SJSA1 (cell line): ENCODE measurements around the gene PPP1R1B. TPM values are rescaled to one million over a fixed set of nuclear protein-coding genes. Genes with fewer than 3 reads are reported as not detected.
"Not testable (repeated sequence)": the region's sequence is repeated elsewhere in the genome, so short reads cannot be mapped to it uniquely, and the experiment has no call there.

Source experiments
- DNase-seq, 2 experiments: peaks; one replicate each; pipeline ENCODE4 v3.0.0-alpha.2; 2015 to 2020; ENCODE audit warnings: low spot score in 2 of 2, low read depth in 1 of 2
- H3K27ac ChIP-seq: fragments of 250-450 bp; sonication (Bioruptor Pico); 2 replicates; pipeline ENCODE4 v1.5.1; 2020; ENCODE audit warnings: mild to moderate bottlenecking, moderate library complexity
- H3K27me3 ChIP-seq: fragments of 250-450 bp; sonication (Bioruptor Pico); replicated peaks from 2 replicates; pipeline ENCODE4 v1.5.1; 2020; ENCODE audit warnings: mild to moderate bottlenecking, moderate library complexity
- H3K36me3 ChIP-seq: fragments of 250-450 bp; sonication (Bioruptor Pico); 2 replicates; pipeline ENCODE4 v1.5.1; 2020; ENCODE audit warnings: mild to moderate bottlenecking
- H3K4me1 ChIP-seq: fragments of 250-450 bp; sonication (Bioruptor Pico); replicated peaks from 2 replicates; pipeline ENCODE4 v1.6.1; 2021; ENCODE audit warnings: mild to moderate bottlenecking
- H3K4me3 ChIP-seq: fragments of 250-450 bp; sonication (Bioruptor Pico); 2 replicates; pipeline ENCODE4 v1.5.1; 2020; ENCODE audit warnings: mild to moderate bottlenecking
- H3K9me3 ChIP-seq: fragments of 250-450 bp; sonication (Bioruptor Pico); replicated peaks from 2 replicates; pipeline ENCODE4 v1.5.1; 2020; ENCODE audit warnings: mild to moderate bottlenecking
- total RNA-seq: library from RNA; depleted of rRNA; stranded (reverse); fragments of >200 nt; shearing (Covaris generic); gene quantifications from 2 replicates; pipeline ENCODE4 v1.2.3, GENCODE V29; 2014; rRNA removed

The PPP1R1B gene
- total RNA-seq, result not detected in 2 replicates

DNA sequence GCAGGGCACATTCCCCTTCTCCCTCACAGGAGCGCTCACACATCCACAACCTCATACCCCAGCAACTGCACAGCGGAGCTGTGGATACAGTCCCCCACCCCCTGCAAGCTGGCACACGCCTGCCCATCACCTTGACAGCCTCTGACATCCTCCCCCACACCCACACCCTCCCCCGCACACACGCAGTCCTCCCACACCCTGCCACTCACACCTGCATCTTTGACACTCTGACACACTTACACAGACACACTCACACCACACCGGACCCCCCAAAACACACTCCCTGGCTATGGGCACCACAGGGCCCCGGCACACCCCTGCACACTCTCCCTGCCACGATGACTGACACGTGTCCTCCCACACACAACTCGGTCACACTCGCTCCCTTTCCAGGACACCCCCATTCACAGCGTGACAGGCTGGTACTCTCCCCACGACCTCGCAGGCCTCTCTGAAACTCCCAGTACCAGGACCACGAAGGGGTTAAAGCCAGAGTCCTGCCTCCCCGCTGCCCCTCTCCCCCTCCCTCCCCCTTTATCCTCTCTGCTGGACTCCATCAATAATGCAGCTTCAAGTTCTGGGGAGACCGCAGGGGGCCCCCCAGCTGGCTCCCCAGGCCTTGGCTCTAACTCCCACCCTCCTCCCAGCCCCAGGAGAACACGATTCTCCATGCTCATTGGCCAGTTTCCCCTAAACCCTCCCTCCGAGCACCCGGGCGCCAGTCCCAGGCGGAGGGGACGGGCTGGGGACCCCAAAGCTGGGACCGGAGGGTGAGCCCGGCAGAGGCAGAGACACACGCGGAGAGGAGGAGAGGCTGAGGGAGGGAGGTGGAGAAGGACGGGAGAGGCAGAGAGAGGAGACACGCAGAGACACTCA is at the start of gene PPP1R1B:
PPP1R1B (plus strand) TSS at position 782 of the 876 bp plus-strand sequence. CDS start 441 bp downstream, outside the sequence.
- Histone ChIP-seq H3K36me3 (no peaks in the 10 kb centered on the region), H3K27ac (no peak within 1 kb of the TSS), H3K4me1 (peaks cover 8% of the 10 kb centered on the region), H3K27me3 (peaks cover 42% of the 10 kb centered on the region), H3K9me3 (no peaks in the 10 kb centered on the region), H3K4me3 (no peak within 1 kb of the TSS)
- DNase-seq, result no peak

DNA sequence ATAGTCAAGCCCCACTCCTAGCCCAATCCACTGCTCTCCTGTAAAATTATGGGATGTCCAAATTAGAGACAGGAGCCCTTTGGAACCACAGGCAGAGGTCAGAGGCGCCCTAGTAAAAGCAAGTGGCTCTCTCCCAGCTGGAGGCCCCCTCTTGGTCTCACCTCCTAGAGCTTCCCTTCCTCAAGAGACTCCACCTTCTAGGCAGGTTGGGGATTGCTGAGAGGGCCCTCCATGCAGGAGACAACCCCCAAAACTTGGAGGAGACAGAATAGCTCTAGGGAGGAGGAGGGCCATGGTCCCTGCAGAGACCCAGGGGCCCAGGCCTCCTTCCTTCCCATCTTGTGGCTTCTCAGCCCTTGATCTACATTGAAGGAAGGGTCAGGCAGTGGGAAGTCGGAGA is 48.5 kb upstream of the PPP1R1B start:
- H3K4me3 ChIP-seq, result no peak overlapping the region
- H3K27ac ChIP-seq, result no peak overlapping the region
- peaks cover 12% of the 10 kb centered on the region for H3K4me1 ChIP-seq
- H3K27me3 ChIP-seq, result 0 out of 2 replicates have a peak, but pooled peaks cover 6% of the 10 kb centered on the region
- H3K36me3 ChIP-seq, result no peaks in the 10 kb centered on the region
- H3K9me3 ChIP-seq, result no peaks in the 10 kb centered on the region
- no peak for DNase-seq

GRCh38 chr17:39579318-39580081 is 47.3 kb upstream of the PPP1R1B start:
- H3K27me3 ChIP-seq, result peaks cover 6% of the 10 kb centered on the region; the same call in 1 of the 2 replicates
- H3K27ac ChIP-seq, result no peak overlapping the region
- no peaks in the 10 kb centered on the region for H3K36me3 ChIP-seq
- no peak overlapping the region for H3K4me3 ChIP-seq
- H3K4me1 ChIP-seq, result peaks cover 3% of the 10 kb centered on the region; the same call in 1 of the 2 replicates
- H3K9me3 ChIP-seq, result no peaks in the 10 kb centered on the region
- no peak for DNase-seq

- no peak for DNase-seq
- Histone ChIP-seq H3K27ac (no peak overlapping the region), H3K4me3 (no peak overlapping the region), H3K36me3 (no peaks in the 10 kb centered on the region), H3K9me3 (no peaks in the 10 kb centered on the region), H3K4me1 (peaks cover 3% of the 10 kb centered on the region; the same call in 1 of the 2 replicates), H3K27me3 (peaks cover 6% of the 10 kb centered on the region; the same call in 1 of the 2 replicates)
These were observed 46.7 kb upstream of the PPP1R1B start for GRCh38 chr17:39580082-39580468.

DNA sequence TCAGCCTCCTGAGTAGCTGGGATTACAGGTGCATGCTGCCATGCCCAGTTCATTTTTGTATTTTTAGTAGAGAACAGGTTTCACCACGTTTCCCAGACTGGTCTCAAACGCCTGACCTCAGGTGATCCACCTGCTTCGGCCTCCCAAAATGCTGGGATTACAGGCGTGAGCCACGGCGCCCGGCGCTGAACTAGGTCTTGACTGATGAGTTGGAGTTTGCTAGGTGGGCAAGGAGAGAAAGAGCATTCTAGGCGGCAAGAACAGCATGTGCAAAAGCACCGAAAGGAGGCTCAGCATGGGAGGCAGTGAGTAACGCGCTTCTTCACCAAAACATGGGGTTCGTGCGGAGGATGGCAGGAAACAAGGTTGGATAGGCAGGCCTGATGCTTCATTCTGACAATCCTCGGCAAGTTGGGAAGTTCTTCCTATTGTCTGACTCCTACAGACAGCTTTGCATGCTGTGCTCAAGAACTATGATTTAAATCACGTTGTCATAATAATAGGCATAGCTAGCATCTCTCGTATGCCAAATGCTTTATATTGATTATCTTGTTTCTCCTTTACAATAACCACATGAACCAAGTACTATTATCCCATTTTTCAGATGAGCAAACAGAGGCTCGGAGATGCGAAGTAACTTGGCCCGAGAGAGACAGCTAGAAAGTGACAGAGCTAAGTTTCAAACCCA is 45.5 kb upstream of the PPP1R1B start:
- Histone ChIP-seq H3K27ac (no peak overlapping the region), H3K27me3 (peaks cover 7% of the 10 kb centered on the region; the same call in 1 of the 2 replicates), H3K9me3 (no peaks in the 10 kb centered on the region), H3K36me3 (no peaks in the 10 kb centered on the region), H3K4me3 (no peak overlapping the region), H3K4me1 (peaks cover 3% of the 10 kb centered on the region; the same call in 1 of the 2 replicates)
- DNase-seq, result no peak

DNA sequence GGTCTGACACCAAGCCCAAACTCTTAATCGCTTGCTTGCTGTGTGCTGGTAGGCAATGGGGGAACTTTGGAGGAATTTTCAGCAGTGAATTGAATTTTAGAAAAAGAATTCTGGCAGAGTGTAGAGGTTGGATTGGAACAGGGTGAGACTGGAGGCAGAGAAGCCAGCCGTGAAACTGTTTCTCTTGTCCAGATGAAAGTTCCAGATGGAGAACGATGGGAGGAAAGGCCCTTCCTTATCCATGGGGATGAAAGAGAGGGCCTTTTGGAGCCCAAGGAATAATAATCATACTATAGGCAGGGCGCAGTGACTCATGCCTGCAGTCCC is 45.0 kb upstream of the PPP1R1B start:
- Histone ChIP-seq H3K27me3 (peaks cover 9% of the 10 kb centered on the region; the same call in 1 of the 2 replicates), H3K4me1 (peaks cover 3% of the 10 kb centered on the region; the same call in 1 of the 2 replicates), H3K27ac (no peak overlapping the region), H3K9me3 (no peaks in the 10 kb centered on the region), H3K36me3 (no peaks in the 10 kb centered on the region), H3K4me3 (no peak overlapping the region)
- no peak for DNase-seq

- Histone ChIP-seq H3K27ac (no peak overlapping the region), H3K27me3 (peaks cover 9% of the 10 kb centered on the region; the same call in 1 of the 2 replicates), H3K4me3 (no peak overlapping the region), H3K4me1 (peaks cover 3% of the 10 kb centered on the region; the same call in 1 of the 2 replicates), H3K36me3 (no peaks in the 10 kb centered on the region), H3K9me3 (no peaks in the 10 kb centered on the region)
- DNase-seq, result no peak
These were observed 44.1 kb upstream of the PPP1R1B start for GRCh38 chr17:39582658-39583057.

DNA sequence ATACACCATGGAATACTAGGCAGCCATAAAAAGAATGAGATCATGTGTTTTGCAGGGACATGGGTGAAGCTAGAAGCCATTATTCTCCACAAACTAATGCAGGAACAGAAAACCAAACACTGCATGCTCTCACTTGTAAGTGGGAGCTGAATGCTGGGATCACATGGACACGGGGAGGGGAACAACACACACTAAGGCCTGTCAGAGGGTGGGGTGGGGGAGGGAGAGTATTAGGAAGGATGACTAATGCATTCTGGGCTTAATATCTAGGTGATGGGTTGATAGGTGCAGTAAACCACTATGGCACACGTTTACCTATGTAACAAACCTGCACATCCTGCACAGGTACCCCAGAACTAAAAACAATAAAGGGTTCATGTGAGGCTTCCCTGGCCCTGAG is 36.6 kb upstream of the PPP1R1B start:
- not testable (repeated sequence) for H3K9me3 ChIP-seq, DNase-seq, H3K36me3 ChIP-seq, H3K27ac ChIP-seq, H3K4me1 ChIP-seq, H3K4me3 ChIP-seq
- H3K27me3 ChIP-seq, result peaks cover 21% of the 10 kb centered on the region

- no peak overlapping the region for H3K27ac ChIP-seq
- H3K4me1 ChIP-seq, result no peaks in the 10 kb centered on the region
- H3K36me3 ChIP-seq, result no peaks in the 10 kb centered on the region
- DNase-seq, result no peak
- no peaks in the 10 kb centered on the region for H3K9me3 ChIP-seq
- H3K4me3 ChIP-seq, result no peak overlapping the region
- H3K27me3 ChIP-seq, result peaks cover 38% of the 10 kb centered on the region
These were observed 34.5 kb upstream of the PPP1R1B start for GRCh38 chr17:39591958-39592954.

GRCh38 chr17:39593371-39593770 is 33.4 kb upstream of the PPP1R1B start:
- DNase-seq, result no peak
- Histone ChIP-seq H3K4me1 (no peaks in the 10 kb centered on the region), H3K9me3 (no peaks in the 10 kb centered on the region), H3K27me3 (peaks cover 48% of the 10 kb centered on the region), H3K27ac (no peak overlapping the region), H3K36me3 (no peaks in the 10 kb centered on the region), H3K4me3 (no peak overlapping the region)

DNA sequence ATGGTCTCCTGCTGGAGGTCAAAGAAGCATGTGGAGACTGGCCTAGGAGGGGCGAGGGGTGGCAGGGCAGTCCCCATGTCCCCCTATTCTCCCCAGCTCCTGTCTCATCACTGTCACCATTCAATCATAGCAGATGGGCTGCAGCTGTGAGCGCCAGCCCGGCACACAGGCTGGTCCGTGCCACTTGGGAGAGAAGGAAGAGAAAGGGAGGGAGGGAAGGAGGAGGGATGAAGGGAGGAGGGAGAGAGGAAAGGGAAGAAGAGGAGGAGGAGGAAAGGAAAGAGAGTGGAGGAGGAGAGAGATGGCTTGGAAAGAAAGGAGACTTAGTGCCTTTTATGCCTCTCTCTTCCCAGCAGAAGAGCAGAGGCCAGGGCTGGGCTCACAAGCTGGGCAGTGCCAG is 31.5 kb upstream of the PPP1R1B start:
- H3K27ac ChIP-seq, result no peak overlapping the region
- no peaks in the 10 kb centered on the region for H3K4me1 ChIP-seq
- peaks cover 67% of the 10 kb centered on the region for H3K27me3 ChIP-seq
- H3K36me3 ChIP-seq, result no peaks in the 10 kb centered on the region
- DNase-seq, result no peak
- no peak overlapping the region for H3K4me3 ChIP-seq
- no peaks in the 10 kb centered on the region for H3K9me3 ChIP-seq

- Histone ChIP-seq H3K36me3 (no peaks in the 10 kb centered on the region), H3K27me3 (peaks cover 73% of the 10 kb centered on the region), H3K4me1 (no peaks in the 10 kb centered on the region), H3K27ac (no peak overlapping the region), H3K9me3 (no peaks in the 10 kb centered on the region), H3K4me3 (no peak overlapping the region)
- DNase-seq, result no peak
These were observed 30.7 kb upstream of the PPP1R1B start for GRCh38 chr17:39595928-39596510.
